Stimulated activated CD4-positive, alpha-beta T cell treated with anti-CD3 and anti-CD28 coated beads, Interleukin-4, amount 100 ng/mL, for 1 hour (primary cell): ENCODE measurements around the gene REXO4.

ENCODE experiments used
- DNase-seq: peaks from one replicate; pipeline ENCODE4 v3.0.0-alpha.2; 2020

The REXO4 gene

DNA sequence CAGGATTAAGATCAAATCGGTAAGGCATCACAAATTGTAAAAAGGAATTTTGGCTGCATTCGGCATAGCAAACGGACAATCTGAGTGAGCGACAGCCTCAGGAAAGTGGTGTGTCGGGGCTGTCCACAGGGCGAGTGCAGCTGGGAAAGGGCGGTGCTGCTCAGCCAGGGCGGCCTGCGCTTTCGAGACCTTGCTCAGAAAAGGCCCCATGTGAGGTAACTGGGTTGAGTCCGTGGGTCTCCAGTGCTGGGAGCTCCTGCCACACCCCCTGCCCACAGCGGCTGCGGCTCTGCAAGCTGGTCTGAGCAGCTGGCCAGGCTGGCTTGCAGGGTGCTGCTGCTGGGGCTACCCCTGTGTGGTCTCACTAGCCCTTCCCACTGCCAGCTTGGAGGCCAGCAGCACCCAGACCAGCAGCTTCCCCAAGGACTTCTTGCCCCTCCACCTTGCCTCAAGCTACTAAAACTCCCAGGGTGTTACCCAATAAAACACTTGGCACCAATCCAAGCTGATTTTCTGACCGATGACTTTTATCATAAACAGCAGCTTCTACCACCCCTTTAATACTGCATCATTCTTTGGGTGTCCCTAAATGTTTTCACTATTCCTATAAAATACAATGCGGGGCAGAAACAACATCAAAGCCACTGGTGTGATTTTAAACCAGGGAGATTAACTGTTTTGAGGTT lies 55.3 kb downstream of the REXO4 start:
- DNase-seq: no peak

DNA sequence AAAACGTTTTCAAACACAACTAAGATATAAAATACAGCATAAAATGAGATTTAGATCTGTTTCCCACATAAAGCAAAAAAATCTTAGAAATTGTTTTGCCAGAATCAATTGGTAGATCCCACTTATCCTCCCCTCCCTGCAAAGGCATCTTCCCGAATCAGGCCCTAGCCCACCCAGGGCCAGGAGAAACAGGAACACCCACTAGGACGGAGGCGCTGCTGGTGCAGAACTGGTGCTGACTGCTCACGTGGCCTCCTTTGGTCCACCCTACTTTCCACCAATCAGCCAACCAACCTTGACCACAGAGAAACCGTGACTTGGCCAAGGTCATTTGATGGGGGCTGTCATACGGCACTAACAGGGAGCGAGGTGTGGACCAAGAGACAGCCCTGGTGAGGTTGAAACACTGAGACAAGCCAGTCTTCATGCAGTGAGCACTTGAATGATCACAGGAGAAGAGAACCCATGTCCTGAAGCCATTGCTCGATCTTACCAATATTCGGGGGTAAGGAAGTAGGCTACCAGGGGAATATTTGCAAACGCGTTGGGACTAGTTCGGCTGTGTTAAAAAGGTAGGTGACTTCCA lies 56.2 kb downstream of the REXO4 start:
- DNase-seq: no peak

DNA sequence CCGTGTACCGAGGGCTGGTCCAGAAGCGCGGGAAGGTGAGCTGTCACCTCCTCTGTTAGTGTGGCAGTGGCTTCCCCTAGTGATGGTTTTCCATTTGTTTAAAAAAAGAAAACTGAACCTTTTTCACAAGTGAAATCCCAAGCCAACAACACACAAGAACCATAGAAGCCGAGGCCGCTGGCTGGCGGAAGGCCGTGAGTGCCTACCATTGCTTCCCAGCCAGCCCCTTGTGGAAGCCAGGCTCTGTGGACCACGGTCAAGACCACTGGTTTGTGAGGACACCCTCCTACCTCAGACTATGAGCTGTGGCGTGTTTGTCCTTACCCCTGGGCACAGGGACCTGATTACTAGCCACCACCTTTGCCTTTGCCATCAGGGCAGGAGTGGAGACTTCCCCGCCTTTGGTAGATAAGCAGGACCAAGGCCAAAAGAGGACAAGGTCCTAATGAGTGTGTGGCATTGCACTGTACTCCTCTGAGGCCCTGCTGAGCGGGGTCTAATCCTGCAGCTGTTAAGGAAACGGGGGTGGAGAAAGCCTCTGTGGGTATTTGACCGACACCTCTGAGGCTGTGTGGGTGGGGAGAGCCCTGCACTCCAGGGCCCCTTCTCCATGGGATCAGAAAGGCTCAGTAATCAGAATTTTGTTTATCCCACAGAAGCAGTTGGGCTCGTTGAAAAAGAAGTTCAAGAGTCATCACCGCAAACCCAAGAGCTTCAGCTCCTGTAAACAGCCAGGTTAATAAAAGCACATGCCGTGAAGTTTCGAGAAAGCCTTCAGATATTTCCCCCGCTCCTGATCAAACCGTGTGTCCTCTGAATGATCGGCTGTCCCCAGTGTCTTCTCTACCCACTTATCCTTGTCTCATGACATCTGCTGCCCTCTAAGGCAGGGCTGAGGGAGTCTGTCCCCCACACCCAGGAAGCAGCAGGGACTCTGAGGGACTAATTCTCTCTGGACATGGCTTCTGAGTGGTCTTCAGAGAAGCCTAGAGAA lies 57.1 kb downstream of the REXO4 start:
- DNase-seq: no peak

DNA sequence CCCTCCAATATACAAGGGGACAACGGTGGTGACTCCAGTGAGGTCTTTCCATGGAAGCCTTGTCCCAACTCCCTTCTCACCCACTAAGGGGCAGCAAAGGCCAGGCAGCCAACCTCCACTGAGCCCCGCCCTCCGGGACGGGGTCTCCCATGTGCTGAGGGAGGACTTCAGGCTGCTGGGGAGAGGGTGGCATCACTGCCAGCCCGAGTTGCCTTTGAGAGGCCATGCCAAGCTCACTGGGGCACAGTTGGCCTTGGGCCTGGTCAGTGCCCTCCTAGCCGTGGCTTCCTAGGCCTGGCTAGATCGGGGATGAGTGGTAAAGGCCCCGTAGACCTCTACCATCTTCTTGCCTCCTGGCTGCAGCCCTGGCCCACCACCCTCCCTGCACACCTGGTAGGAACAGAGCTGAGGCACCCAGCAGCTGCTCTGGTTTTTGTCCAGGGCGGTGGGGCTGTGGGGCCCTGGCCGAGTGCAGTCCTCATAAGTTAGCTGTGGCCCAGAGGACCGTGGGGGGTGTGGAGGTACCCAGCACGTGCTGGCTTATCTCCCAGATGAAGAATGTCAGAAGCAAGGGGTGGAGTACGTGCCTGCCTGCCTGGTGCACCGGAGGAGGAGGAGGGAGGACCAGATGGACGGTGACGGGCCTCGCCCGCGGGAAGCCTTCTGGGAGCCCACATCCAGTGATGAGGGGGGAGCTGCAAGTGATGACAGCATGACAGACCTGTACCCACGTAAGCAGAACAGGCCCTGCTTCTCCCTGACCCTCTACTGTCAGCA lies 58.2 kb downstream of the REXO4 start:
- DNase-seq: peak; percentile 37

DNA sequence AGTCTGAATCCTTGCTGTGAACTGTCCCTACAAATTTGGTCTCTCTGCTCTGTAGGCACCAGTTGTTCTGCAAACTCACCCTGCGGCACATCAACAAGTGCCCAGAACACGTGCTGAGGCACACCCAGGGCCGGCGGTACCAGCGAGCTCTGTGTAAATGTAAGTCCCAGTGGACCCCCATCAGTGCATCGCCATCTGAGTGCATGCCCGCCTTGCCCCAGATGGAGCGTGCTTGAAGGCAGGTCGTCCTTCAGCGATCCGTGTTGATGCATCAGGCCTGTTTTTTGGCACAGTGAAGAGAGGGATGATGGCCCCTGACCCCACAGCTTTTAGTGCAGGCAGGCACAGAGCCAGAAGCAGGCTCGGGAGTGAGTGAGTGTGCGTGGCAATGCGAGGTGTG lies 60.2 kb downstream of the REXO4 start:
- DNase-seq: no peak

DNA sequence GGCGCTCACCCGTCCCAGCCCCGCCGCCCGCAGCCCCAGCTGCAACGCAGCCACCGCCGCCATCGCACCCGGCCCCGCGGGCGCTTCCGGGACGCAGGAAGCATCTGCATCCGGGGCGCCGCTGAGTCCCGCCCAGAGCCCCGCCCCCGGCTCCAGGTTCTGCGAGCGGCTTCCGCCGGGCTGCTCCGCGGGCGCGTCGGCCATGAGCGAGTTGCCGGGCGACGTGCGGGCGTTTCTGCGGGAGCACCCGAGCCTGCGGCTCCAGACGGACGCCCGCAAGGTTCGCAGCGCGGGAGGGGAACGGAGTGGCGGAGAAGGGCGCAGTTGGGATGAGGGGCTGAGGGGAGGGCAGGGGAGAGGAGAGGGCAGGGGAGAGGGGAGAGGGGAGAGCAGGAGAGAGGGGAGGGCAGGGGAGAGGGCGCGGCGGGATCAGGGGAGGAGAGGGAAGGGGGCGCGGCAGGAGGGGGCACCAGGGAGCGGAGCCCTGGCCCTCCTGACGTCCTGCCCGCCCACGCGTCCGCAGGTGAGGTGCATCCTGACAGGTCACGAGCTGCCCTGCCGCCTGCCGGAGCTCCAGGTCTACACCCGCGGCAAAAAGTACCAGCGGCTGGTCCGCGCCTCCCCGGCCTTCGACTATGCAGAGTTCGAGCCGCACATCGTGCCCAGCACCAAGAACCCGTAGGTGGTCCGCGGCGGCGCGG lies 61.3 kb downstream of the REXO4 start, which contains the start of the genes SURF1 and SURF2:
Gene SURF1 (minus strand): TSS at position 97 of the 701 bp plus-strand sequence. CDS start 34 bp downstream, at position 63.
Gene SURF2 (plus strand): TSS at position 160 of the 701 bp plus-strand sequence. CDS start 43 bp downstream, at position 203.
- peak; percentile 95 for DNase-seq
